HG02642 (cell line): Measurements from ENCODE around the gene LRRFIP1.
"Not testable (repeated sequence)": the region's sequence is repeated elsewhere in the genome, so short reads cannot be mapped to it uniquely, and the experiment has no call there.

ENCODE experiments used
- ATAC-seq: cut with Tn5 transposase; IDR thresholded peaks from one replicate; pipeline ENCODE4 v1.9.1; 2021; ENCODE audit warnings: mild to moderate bottlenecking; ENCODE audit not compliant: unreplicated experiment, poor library complexity

The LRRFIP1 gene

GRCh38 chr2:237660381-237660900, 33.1 kb downstream of the LRRFIP1 start:
- ATAC-seq = no peak

GRCh38 chr2:237661270-237661669, 33.9 kb downstream of the LRRFIP1 start:
- no peak for ATAC-seq

GRCh38 chr2:237661799-237662328, 34.5 kb downstream of the LRRFIP1 start:
- no peak for ATAC-seq

GRCh38 chr2:237662671-237663093, 35.3 kb downstream of the LRRFIP1 start:
- no peak for ATAC-seq

- ATAC-seq = no peak
Measured at GRCh38 chr2:237663517-237664110, 36.2 kb downstream of the LRRFIP1 start.

- no peak for ATAC-seq
Measured at GRCh38 chr2:237664151-237664550, 36.8 kb downstream of the LRRFIP1 start.

- ATAC-seq = no peak
Measured at GRCh38 chr2:237665713-237666143, 38.3 kb downstream of the LRRFIP1 start.

GRCh38 chr2:237666606-237667005, 39.2 kb downstream of the LRRFIP1 start:
- no peak for ATAC-seq

GRCh38 chr2:237667050-237667576, 39.7 kb downstream of the LRRFIP1 start:
- not testable (repeated sequence) for ATAC-seq

GRCh38 chr2:237667893-237668292, 40.5 kb downstream of the LRRFIP1 start:
- ATAC-seq = no peak

- ATAC-seq = no peak
Measured at GRCh38 chr2:237668440-237668839, 41.1 kb downstream of the LRRFIP1 start.

GRCh38 chr2:237669283-237669627, 41.9 kb downstream of the LRRFIP1 start:
- no peak for ATAC-seq

GRCh38 chr2:237669628-237670392, 42.4 kb downstream of the LRRFIP1 start:
- no peak for ATAC-seq

- no peak for ATAC-seq
Measured at GRCh38 chr2:237670641-237671040, 43.3 kb downstream of the LRRFIP1 start.

GRCh38 chr2:237671466-237672138, 44.2 kb downstream of the LRRFIP1 start:
- ATAC-seq = no peak

- no peak for ATAC-seq
Measured at GRCh38 chr2:237672731-237673129, 45.3 kb downstream of the LRRFIP1 start.

GRCh38 chr2:237673130-237674001, 46.0 kb downstream of the LRRFIP1 start:
- peak; percentile 37 for ATAC-seq

- peak; percentile 88 for ATAC-seq
Measured at GRCh38 chr2:237674731-237675276, 47.4 kb downstream of the LRRFIP1 start.

GRCh38 chr2:237675316-237675715, 47.9 kb downstream of the LRRFIP1 start:
- ATAC-seq = no peak
